DND-41 (cell line): ENCODE data around the gene IL1RAPL2.

Experiments used
- ATAC-seq: fragments of 200-7000 bp; cut with Tn5 transposase; 3 replicates; pipeline ENCODE4 v1.9.1; 2021; ENCODE audit warnings: low read depth; ENCODE audit not compliant: insufficient read depth
- DNase-seq: peaks from one replicate; pipeline ENCODE4 v3.0.0-alpha.2; 2020
- H2AFZ ChIP-seq: 2 replicates; pipeline ENCODE4 v1.6.0; 2012; ENCODE audit warnings: low read depth, low read length
- H3K27ac ChIP-seq: 2 replicates; pipeline ENCODE4 v1.5.1; 2012; ENCODE audit warnings: low read length, inconsistent platforms
- H3K27me3 ChIP-seq: fragments of 200-600 bp; sonication (generic); 2 replicates; pipeline ENCODE4 v1.6.0; 2012; ENCODE audit warnings: low read length, mild to moderate bottlenecking, inconsistent platforms; ENCODE audit not compliant: insufficient read depth, poor library complexity
- H3K36me3 ChIP-seq: 2 replicates; pipeline ENCODE4 v1.5.1; 2012; ENCODE audit warnings: low read length, inconsistent platforms; ENCODE audit not compliant: insufficient read depth
- H3K4me1 ChIP-seq: 2 replicates; pipeline ENCODE4 v1.5.1; 2012; ENCODE audit warnings: mild to moderate bottlenecking, low read length; ENCODE audit not compliant: insufficient read depth
- H3K4me2 ChIP-seq: 2 replicates; pipeline ENCODE4 v1.6.0; 2012; ENCODE audit warnings: mild to moderate bottlenecking, moderate library complexity, low read length, inconsistent platforms; ENCODE audit not compliant: insufficient read depth
- H3K4me3 ChIP-seq, 2 experiments: fragments of 200-600 bp in 1 of 2; shearing (Covaris generic) in 1 of 2; 2 replicates each; pipeline ENCODE4 v1.5.1; 2012 to 2016; ENCODE audit warnings: inconsistent platforms in 2 of 2, low read length in 2 of 2, mild to moderate bottlenecking in 2 of 2, low read depth in 1 of 2, moderate library complexity in 1 of 2
- H3K79me2 ChIP-seq: 2 replicates; pipeline ENCODE4 v1.6.0; 2012; ENCODE audit warnings: low read length, inconsistent platforms; ENCODE audit not compliant: insufficient read depth
- H3K9ac ChIP-seq: 2 replicates; pipeline ENCODE4 v1.6.0; 2012; ENCODE audit warnings: low read depth, mild to moderate bottlenecking, inconsistent platforms, low read length, moderate library complexity
- H3K9me3 ChIP-seq: 2 replicates; pipeline ENCODE4 v1.5.1; 2012; ENCODE audit warnings: low read length, moderate library complexity, mild to moderate bottlenecking, inconsistent platforms; ENCODE audit not compliant: insufficient read depth, severe bottlenecking
- H4K20me1 ChIP-seq: 2 replicates; pipeline ENCODE4 v1.6.0; 2012; ENCODE audit warnings: low read length; ENCODE audit not compliant: insufficient read depth
- EZH2 ChIP-seq: IDR thresholded peaks from 3 replicates; pipeline ENCODE4 v1.6.1; 2012; ENCODE audit warnings: borderline replicate concordance, low read depth, mild to moderate bottlenecking, moderate library complexity, low read length, inconsistent platforms; ENCODE audit not compliant: severe bottlenecking
- TF ChIP-seq, protein P1 (sequence below): IDR thresholded peaks from 2 replicates; pipeline ENCODE4 v1.5.1; 2012; ENCODE audit warnings: borderline replicate concordance, low read length, moderate library complexity, mild to moderate bottlenecking; ENCODE audit not compliant: poor library complexity, severe bottlenecking; ENCODE audit errors: extremely low read depth

The IL1RAPL2 gene

GRCh38 chrX:105263171-105263570 lies 697.2 kb downstream of the IL1RAPL2 start:
- Histone ChIP-seq H3K4me1 (no peaks in the 10 kb centered on the region), H3K4me2 (no peak overlapping the region), H4K20me1 (no peaks in the 10 kb centered on the region), H3K27me3 (no peaks in the 10 kb centered on the region), H3K9me3 (no peaks in the 10 kb centered on the region), H3K4me3 (no peak overlapping the region), H2AFZ (no peak overlapping the region), H3K27ac (no peak overlapping the region), H3K36me3 (no peaks in the 10 kb centered on the region), H3K9ac (no peak overlapping the region), H3K79me2 (no peaks in the 10 kb centered on the region)
- ATAC-seq (no peak), DNase-seq (no peak)
- TF ChIP-seq EZH2: no peak
- TF ChIP-seq, protein P1, sequence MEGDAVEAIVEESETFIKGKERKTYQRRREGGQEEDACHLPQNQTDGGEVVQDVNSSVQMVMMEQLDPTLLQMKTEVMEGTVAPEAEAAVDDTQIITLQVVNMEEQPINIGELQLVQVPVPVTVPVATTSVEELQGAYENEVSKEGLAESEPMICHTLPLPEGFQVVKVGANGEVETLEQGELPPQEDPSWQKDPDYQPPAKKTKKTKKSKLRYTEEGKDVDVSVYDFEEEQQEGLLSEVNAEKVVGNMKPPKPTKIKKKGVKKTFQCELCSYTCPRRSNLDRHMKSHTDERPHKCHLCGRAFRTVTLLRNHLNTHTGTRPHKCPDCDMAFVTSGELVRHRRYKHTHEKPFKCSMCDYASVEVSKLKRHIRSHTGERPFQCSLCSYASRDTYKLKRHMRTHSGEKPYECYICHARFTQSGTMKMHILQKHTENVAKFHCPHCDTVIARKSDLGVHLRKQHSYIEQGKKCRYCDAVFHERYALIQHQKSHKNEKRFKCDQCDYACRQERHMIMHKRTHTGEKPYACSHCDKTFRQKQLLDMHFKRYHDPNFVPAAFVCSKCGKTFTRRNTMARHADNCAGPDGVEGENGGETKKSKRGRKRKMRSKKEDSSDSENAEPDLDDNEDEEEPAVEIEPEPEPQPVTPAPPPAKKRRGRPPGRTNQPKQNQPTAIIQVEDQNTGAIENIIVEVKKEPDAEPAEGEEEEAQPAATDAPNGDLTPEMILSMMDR: no peak

- Histone ChIP-seq H3K27me3 (no peaks in the 10 kb centered on the region), H3K79me2 (no peaks in the 10 kb centered on the region), H3K27ac (no peak overlapping the region), H3K4me3 (no peak overlapping the region), H3K9me3 (no peaks in the 10 kb centered on the region), H3K4me1 (no peaks in the 10 kb centered on the region), H2AFZ (no peak overlapping the region), H3K36me3 (no peaks in the 10 kb centered on the region), H3K4me2 (no peak overlapping the region), H4K20me1 (no peaks in the 10 kb centered on the region), H3K9ac (no peak overlapping the region)
- DNase-seq (no peak), ATAC-seq (no peak)
- no peak for TF ChIP-seq EZH2
- TF ChIP-seq, protein P1: no peak
Measured at GRCh38 chrX:105263801-105264200, 697.8 kb downstream of the IL1RAPL2 start.

- Histone ChIP-seq H3K27ac (no peak overlapping the region), H3K9me3 (no peaks in the 10 kb centered on the region), H3K4me1 (no peaks in the 10 kb centered on the region), H3K36me3 (no peaks in the 10 kb centered on the region), H3K9ac (no peak overlapping the region), H2AFZ (no peak overlapping the region), H3K79me2 (no peaks in the 10 kb centered on the region), H3K27me3 (no peaks in the 10 kb centered on the region), H3K4me2 (no peak overlapping the region), H4K20me1 (no peaks in the 10 kb centered on the region), H3K4me3 (no peak overlapping the region)
- TF ChIP-seq EZH2: no peak
- TF ChIP-seq, protein P1: no peak
- ATAC-seq (no peak), DNase-seq (no peak)
Measured at GRCh38 chrX:105265093-105265492, 699.1 kb downstream of the IL1RAPL2 start.

DNA sequence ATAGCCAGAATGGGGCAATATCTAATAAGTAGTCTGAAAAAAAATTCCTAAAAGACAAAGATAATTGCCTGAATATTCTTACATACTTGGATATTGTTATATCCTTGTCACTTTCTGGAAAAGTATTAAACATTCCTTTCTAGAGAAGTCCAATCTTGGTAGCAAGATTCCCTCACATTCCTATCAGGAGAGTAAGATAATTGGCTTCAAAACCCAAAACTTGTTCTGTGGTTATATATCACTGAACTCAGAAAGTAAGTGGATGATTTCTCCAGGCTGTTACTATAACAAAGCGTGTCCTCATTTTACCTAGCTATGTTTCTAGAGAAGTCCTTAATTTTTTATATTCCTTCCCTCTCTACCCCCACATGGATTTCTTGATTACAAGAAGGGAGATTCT lies 700.5 kb downstream of the IL1RAPL2 start:
- no peak for ATAC-seq
- no peak overlapping the region for H2AFZ ChIP-seq
- H3K4me3 ChIP-seq: no peak overlapping the region
- H3K27ac ChIP-seq: no peak overlapping the region
- H3K79me2 ChIP-seq: no peaks in the 10 kb centered on the region
- H3K9me3 ChIP-seq: no peaks in the 10 kb centered on the region
- no peak overlapping the region for H3K9ac ChIP-seq
- TF ChIP-seq, protein P1: no peak
- no peak for TF ChIP-seq EZH2
- H3K4me2 ChIP-seq: no peak overlapping the region
- no peaks in the 10 kb centered on the region for H3K36me3 ChIP-seq
- no peaks in the 10 kb centered on the region for H3K27me3 ChIP-seq
- no peaks in the 10 kb centered on the region for H3K4me1 ChIP-seq
- DNase-seq: no peak
- H4K20me1 ChIP-seq: no peaks in the 10 kb centered on the region
